Nephron progenitor cell (in vitro differentiated cells): Measurements from ENCODE around the gene KIRREL1.

Source experiments
- DNase-seq: peaks from one replicate; pipeline ENCODE4 v3.0.0; 2021
- H3K27ac Mint-ChIP-seq: 2 replicates; pipeline ENCODE4 v1.8.0; 2021; ENCODE audit warnings: mild to moderate bottlenecking, moderate library complexity, mixed read lengths
- H3K27me3 Mint-ChIP-seq: 2 replicates; pipeline ENCODE4 v1.8.0; 2021; ENCODE audit warnings: mild to moderate bottlenecking, low read depth, mixed read lengths; ENCODE audit not compliant: poor library complexity
- H3K36me3 Mint-ChIP-seq: 2 replicates; pipeline ENCODE4 v1.8.0; 2021; ENCODE audit warnings: low read depth, mixed read lengths
- H3K4me1 Mint-ChIP-seq: 2 replicates; pipeline ENCODE4 v1.8.0; 2021; ENCODE audit warnings: mixed read lengths
- H3K4me3 Mint-ChIP-seq: 2 replicates; pipeline ENCODE4 v1.8.0; 2021; ENCODE audit warnings: mild to moderate bottlenecking, moderate library complexity, mixed read lengths
- H3K9me3 Mint-ChIP-seq: 2 replicates; pipeline ENCODE4 v1.8.0; 2021; ENCODE audit warnings: mild to moderate bottlenecking, moderate library complexity, mixed read lengths
- TF ChIP-seq, protein P1 (sequence below): fragments of 200-600 bp; sonication (generic); IDR thresholded peaks from 2 replicates; pipeline ENCODE4 v1.5.0; 2021; ENCODE audit warnings: antibody characterized with exemption

KIRREL1 gene

DNA sequence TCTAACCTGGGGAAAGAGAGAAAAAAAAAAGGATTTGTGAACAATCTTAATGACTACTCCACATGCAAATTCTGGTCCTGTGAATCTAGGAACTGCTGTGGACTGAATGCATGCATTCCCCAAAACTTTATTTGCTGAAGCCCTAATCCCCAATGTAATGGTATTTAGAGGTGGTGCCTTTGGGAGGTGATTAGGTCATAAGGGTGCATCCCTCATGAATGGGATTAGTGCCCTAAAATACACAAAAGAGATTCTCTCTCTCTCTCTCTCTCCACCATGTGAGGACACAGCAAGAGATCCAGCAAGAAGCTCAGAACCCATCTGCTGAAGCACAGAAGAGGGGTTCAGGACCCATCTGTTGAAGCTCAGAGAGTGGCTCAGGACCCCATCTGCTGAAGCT, 26.2 kb upstream of the KIRREL1 start:
- Mint-ChIP-seq H3K4me3 (no peak overlapping the region), H3K27me3 (peaks cover 8% of the 10 kb centered on the region), H3K27ac (no peak overlapping the region), H3K36me3 (peaks cover 3% of the 10 kb centered on the region), H3K9me3 (peaks cover 19% of the 10 kb centered on the region), H3K4me1 (peaks cover 37% of the 10 kb centered on the region)
- no peak for DNase-seq
- TF ChIP-seq, protein P1, sequence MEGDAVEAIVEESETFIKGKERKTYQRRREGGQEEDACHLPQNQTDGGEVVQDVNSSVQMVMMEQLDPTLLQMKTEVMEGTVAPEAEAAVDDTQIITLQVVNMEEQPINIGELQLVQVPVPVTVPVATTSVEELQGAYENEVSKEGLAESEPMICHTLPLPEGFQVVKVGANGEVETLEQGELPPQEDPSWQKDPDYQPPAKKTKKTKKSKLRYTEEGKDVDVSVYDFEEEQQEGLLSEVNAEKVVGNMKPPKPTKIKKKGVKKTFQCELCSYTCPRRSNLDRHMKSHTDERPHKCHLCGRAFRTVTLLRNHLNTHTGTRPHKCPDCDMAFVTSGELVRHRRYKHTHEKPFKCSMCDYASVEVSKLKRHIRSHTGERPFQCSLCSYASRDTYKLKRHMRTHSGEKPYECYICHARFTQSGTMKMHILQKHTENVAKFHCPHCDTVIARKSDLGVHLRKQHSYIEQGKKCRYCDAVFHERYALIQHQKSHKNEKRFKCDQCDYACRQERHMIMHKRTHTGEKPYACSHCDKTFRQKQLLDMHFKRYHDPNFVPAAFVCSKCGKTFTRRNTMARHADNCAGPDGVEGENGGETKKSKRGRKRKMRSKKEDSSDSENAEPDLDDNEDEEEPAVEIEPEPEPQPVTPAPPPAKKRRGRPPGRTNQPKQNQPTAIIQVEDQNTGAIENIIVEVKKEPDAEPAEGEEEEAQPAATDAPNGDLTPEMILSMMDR = no peak

DNA sequence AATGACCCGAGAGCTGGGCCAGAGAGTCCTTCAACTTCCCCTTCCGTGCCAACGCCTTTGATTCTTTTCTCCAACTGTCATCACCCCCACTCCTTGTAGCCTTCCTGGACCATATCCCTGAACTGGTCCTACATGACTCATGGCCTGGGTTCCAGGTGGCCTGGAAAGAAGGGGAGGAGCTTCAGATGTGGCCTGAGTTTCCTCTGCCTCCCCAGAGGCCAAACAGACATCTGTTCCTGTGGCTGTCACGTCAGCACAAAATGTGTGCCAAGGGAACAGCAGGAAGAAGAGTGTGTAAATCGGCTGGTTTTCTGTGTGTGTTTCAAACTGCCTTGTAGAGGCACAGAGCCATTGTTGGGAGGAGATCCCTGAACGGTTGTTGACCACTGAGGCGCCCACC, 24.9 kb upstream of the KIRREL1 start:
- TF ChIP-seq, protein P1 = no peak
- H3K27me3 Mint-ChIP-seq = peaks cover 4% of the 10 kb centered on the region
- peaks cover 27% of the 10 kb centered on the region for H3K9me3 Mint-ChIP-seq
- peaks cover 9% of the 10 kb centered on the region for H3K36me3 Mint-ChIP-seq
- peaks cover 36% of the 10 kb centered on the region for H3K4me1 Mint-ChIP-seq
- no peak overlapping the region for H3K27ac Mint-ChIP-seq
- DNase-seq = no peak
- no peak overlapping the region for H3K4me3 Mint-ChIP-seq

DNA sequence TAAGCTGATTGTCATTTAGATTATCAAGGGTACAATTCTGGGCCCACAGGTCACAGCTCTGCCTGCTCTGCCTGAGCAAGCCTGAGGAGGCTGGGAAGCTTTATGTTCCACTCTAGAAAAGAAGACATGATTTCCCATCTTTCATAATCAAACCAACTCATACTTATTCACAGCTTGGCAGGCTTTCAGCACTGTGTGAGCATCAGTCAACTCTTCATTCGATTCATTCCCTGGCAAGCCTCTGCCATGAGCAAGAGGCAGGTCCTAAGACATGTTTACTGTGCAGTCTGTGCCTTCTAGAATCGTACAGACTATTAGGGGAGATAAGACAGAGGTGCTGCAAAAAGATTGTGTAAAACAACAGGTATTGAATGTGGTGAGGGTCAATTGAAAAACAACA, 24.5 kb upstream of the KIRREL1 start:
- peaks cover 12% of the 10 kb centered on the region for H3K36me3 Mint-ChIP-seq
- H3K9me3 Mint-ChIP-seq = peaks cover 30% of the 10 kb centered on the region

DNA sequence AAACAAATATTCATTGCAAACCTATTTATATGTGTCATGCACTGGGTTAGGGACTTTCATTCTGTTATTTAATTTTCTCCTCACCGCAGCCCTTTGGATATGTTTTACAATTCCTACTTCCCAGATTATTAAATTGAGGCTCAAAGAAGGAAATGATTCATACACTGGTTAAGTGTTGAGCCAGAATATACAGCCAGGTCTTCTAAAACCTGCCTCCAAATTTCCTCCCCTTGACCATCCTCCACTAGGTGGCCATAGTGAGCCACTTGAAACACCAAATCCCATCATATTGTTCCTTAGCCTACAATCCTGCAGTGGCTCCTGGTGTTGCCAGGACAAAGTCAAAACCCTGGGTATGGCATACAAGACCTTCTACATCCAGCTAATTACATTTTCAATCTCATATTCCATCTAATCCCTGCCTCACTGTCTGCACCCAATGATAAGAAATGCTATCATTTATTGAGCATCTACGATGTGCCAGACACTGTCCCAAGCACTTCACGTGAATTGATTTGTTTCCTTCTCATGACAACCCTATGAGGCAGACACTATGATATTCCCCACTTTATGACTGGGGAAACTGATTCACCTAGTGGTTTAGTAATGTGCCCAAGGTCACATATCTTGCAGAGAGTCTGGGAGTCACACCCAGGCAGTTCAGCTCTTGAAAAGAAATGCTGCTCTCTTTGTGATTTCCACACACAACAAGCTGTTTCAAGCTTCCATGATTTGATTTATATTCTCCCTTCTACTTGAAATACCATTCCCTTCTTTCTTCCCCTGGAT, 23.6 kb upstream of the KIRREL1 start:
- Mint-ChIP-seq H3K27ac (no peak overlapping the region), H3K27me3 (peaks cover 7% of the 10 kb centered on the region), H3K9me3 (peaks cover 30% of the 10 kb centered on the region), H3K4me1 (peaks cover 35% of the 10 kb centered on the region), H3K4me3 (no peak overlapping the region), H3K36me3 (peaks cover 12% of the 10 kb centered on the region)
- peak; percentile 66 for DNase-seq
- TF ChIP-seq, protein P1 = peak; percentile 86

More for the DNA sequence above, 24.5 kb upstream of the KIRREL1 start:
- Mint-ChIP-seq H3K4me1 (peaks cover 32% of the 10 kb centered on the region), H3K4me3 (no peak overlapping the region), H3K27me3 (peaks cover 4% of the 10 kb centered on the region), H3K27ac (no peak overlapping the region)
- TF ChIP-seq, protein P1 = no peak
- no peak for DNase-seq

DNA sequence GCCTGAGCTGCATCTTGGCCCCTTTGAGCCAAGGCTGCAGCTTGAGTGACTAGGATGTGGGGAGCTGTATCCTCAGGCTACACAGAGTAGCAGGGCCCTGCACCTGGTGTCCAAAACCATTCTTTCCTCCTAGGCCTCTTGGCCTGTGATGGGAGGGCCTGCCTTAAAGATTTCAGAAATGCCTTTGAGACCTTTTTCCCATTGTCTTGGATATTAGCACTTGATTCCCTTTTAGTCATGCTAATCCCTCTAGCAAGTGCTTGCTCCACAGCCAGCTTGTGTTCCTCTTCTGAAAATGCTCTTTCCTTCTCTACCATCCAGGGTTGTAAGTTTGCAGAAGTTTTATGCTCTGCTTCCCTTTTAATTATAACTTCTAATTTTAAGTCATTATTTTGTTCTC, 21.7 kb upstream of the KIRREL1 start:
- no peak for DNase-seq
- H3K36me3 Mint-ChIP-seq = peaks cover 12% of the 10 kb centered on the region
- H3K27ac Mint-ChIP-seq = no peak overlapping the region
- TF ChIP-seq, protein P1 = no peak
- peaks cover 20% of the 10 kb centered on the region for H3K4me1 Mint-ChIP-seq
- peaks cover 8% of the 10 kb centered on the region for H3K27me3 Mint-ChIP-seq
- peaks cover 30% of the 10 kb centered on the region for H3K9me3 Mint-ChIP-seq
- H3K4me3 Mint-ChIP-seq = no peak overlapping the region
